A549 (cell line): ENCODE data around the gene NIPAL3. TPM values are rescaled to one million over a fixed set of nuclear protein-coding genes. Genes with fewer than 3 reads are reported as not detected.

ENCODE experiments used
- ATAC-seq, 2 experiments: fragments of 200-7000 bp in 1 of 2; fragments of >200 bp in 1 of 2; cut with Nextera tagmentation in 1 of 2; cut with Tn5 transposase in 1 of 2; 3 replicates each; pipeline versions ENCODE4 v1.8.0 to v1.9.1; 2018 to 2020; ENCODE audit warnings: mild to moderate bottlenecking in 1 of 2, moderate library complexity in 1 of 2
- CTCF ChIA-PET: fragments of 300-600 bp; sonication (Branson Sonifier 250); formaldehyde crosslinking; extraction: SDS; loops from one replicate; lab custom pipeline; 2021; ENCODE audit warnings: antibody characterized with exemption, inconsistent platforms; lab: Yijun Ruan, JAX
- POLR2A ChIA-PET: fragments of 350-600 bp; formaldehyde crosslinking; extraction: SDS; loops from one replicate; lab custom pipeline; 2021; ENCODE audit warnings: antibody characterized with exemption, inconsistent platforms; lab: Yijun Ruan, JAX
- DNase-seq, 2 experiments: peaks; one replicate each; pipeline versions ENCODE4 v3.0.0 to v3.0.0-alpha.2; 2011 to 2016; ENCODE audit warnings: low read depth in 1 of 2, low spot score in 1 of 2
- FAIRE-seq: peaks from 2 replicates; lab custom pipeline; 2011; peaks lifted over from hg19 to GRCh38; lab: Jason Lieb, UNC
- H3K27ac ChIP-seq, 2 experiments: fragments of >200 bp; sonication (Bioruptor Twin); formaldehyde crosslinking; 3 replicates each; pipeline ENCODE4 v1.5.1; 2016 to 2017
- H3K4me1 ChIP-seq: fragments of >200 bp; sonication (Bioruptor Twin); formaldehyde crosslinking; 3 replicates; pipeline ENCODE4 v1.6.1; 2016
- H3K4me2 ChIP-seq: fragments of >200 bp; sonication (Bioruptor Twin); formaldehyde crosslinking; 3 replicates; pipeline ENCODE4 v1.6.1; 2016
- H3K4me3 ChIP-seq: fragments of >200 bp; sonication (Bioruptor Twin); formaldehyde crosslinking; 3 replicates; pipeline ENCODE4 v1.5.1; 2016
- H3K9me3 ChIP-seq: fragments of >200 bp; sonication (Bioruptor Twin); formaldehyde crosslinking; 3 replicates; pipeline ENCODE4 v1.6.1; 2016
- E2F6 ChIP-seq: IDR thresholded peaks from 2 replicates; pipeline ENCODE4 v1.6.1; 2012; ENCODE audit warnings: low read depth, borderline replicate concordance
- ELK1 ChIP-seq: fragments of 150-350 bp; IDR thresholded peaks from 2 replicates; pipeline ENCODE4 v1.6.1; 2014; ENCODE audit warnings: low read depth, mild to moderate bottlenecking, low read length
- ESRRA ChIP-seq: fragments of 150-350 bp; IDR thresholded peaks from 2 replicates; pipeline ENCODE4 v1.6.1; 2014; ENCODE audit warnings: mild to moderate bottlenecking, low read length, borderline replicate concordance
- HES2 ChIP-seq: fragments of >200 bp; sonication (Bioruptor Twin); formaldehyde crosslinking; IDR thresholded peaks from 2 replicates; pipeline ENCODE4 v1.6.1; 2016
- HOXB13 ChIP-seq: fragments of 250-450 bp; sonication (Bioruptor Pico); IDR thresholded peaks from 2 replicates; pipeline ENCODE4 v1.5.0; 2020; ENCODE audit warnings: low read depth, mild to moderate bottlenecking, moderate library complexity
- KDM5A ChIP-seq: fragments of 200-600 bp; sonication (generic); IDR thresholded peaks from 2 replicates; pipeline ENCODE4 v1.6.1; 2016; ENCODE audit warnings: antibody characterized with exemption, mild to moderate bottlenecking
- MYC ChIP-seq: IDR thresholded peaks from 2 replicates; pipeline ENCODE4 v1.6.1; 2012; ENCODE audit warnings: mild to moderate bottlenecking, inconsistent platforms, low read length, improper control_type of control experiment, borderline replicate concordance
- RAD21 ChIP-seq, 2 experiments: fragments of >200 bp in 1 of 2; sonication (Bioruptor Twin) in 1 of 2; formaldehyde crosslinking in 1 of 2; IDR thresholded peaks in 1 of 2; conservative IDR thresholded peaks in 1 of 2; 2 replicates in 1 of 2; 3 replicates in 1 of 2; pipeline ENCODE4 v1.6.1; 2012 to 2018; ENCODE audit warnings: inconsistent platforms in 1 of 2
- RFX5 ChIP-seq: fragments of 450-650 bp; IDR thresholded peaks from 2 replicates; pipeline ENCODE4 v1.7.1; 2014; ENCODE audit warnings: antibody characterized with exemption, mild to moderate bottlenecking, moderate library complexity
- SMC3 ChIP-seq: fragments of >200 bp; sonication (Bioruptor Twin); formaldehyde crosslinking; IDR thresholded peaks from 3 replicates; pipeline ENCODE4 v1.6.1; 2018; ENCODE audit warnings: inconsistent platforms
- TP53 ChIP-seq: fragments of 250-450 bp; sonication (Bioruptor Pico); IDR thresholded peaks from 2 replicates; pipeline ENCODE4 v1.5.0; 2021; ENCODE audit warnings: mild to moderate bottlenecking, moderate library complexity
- WGBS: methylation state at CpG from one replicate; pipeline ENCODE4 v1.1.6; 2017; ENCODE audit errors: missing lambda C conversion rate; 5-methylcytosine and 5-hydroxymethylcytosine counted together
- polyA plus RNA-seq, 4 experiments: library from polyadenylated mRNA; depleted of rRNA in 3 of 4; stranded (reverse); fragments of >200 nt; fragmentation: RNase III in 1 of 4; extraction: RNeasy Plus Mini Kit Qiagen cat#74134 plus additional on column Dnase treatment in 1 of 4; gene quantifications; 2 replicates in 3 of 4; 3 replicates in 1 of 4; pipeline ENCODE4 v1.2.3, GENCODE V29; 2011 to 2017
- TF ChIP-seq, protein P1 (sequence below): IDR thresholded peaks from 2 replicates; pipeline ENCODE4 v1.6.1; 2012
- TF ChIP-seq, protein P2 (sequence below): IDR thresholded peaks from 2 replicates; pipeline ENCODE4 v1.6.1; 2012
- TF ChIP-seq, protein P3 (sequence below): fragments of >200 bp; sonication (Bioruptor Twin); formaldehyde crosslinking; IDR thresholded peaks from 3 replicates; pipeline ENCODE4 v1.6.1; 2016
- TF ChIP-seq, protein P4 (sequence below): fragments of >200 bp; sonication (Bioruptor Twin); formaldehyde crosslinking; IDR thresholded peaks from 3 replicates; pipeline ENCODE4 v1.5.1; 2016

Gene NIPAL3
- polyA plus RNA-seq, 2 of the 4 experiments (the other 2 are of a cell fraction) = 5.1 to 10.4 TPM

DNA sequence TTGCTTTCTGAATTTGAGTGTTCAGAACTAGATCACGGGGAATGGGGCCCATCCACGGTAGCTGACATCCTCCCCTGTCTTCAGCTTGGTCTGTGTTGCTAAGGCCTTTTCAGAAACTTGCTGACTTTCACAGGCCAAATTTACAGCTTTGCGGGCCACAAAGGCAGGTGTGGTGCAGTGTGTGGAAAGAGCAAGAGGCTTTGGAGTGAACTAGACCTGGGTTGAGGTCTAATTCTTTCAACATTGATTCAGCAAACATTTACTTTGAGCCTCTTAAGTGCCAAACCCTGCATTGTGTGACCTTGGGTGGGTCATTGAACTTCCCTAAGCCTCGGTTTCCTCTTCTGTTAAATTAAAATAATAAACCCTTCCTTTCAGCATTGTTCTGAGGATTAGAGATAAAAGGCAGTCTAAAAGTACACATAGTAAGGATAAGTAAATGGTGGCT is 26.3 kb upstream of the NIPAL3 start:
- CTCF ChIA-PET = interaction anchor here (0.9 to 23.6 kb wide), 2 partner anchors 17 to 194 kb away, joined by 4 to 748 read pairs; no protein-coding TSS in a partner anchor
- Histone ChIP-seq H3K27ac (peak overlapping the region; percentile 56 to 65; a peak in 5 of 6 replicates), H3K4me2 (no peak overlapping the region), H3K9me3 (no peaks in the 10 kb centered on the region), H3K4me3 (no peak overlapping the region), H3K4me1 (peaks cover 50% of the 10 kb centered on the region)
- WGBS = 65% methylated on average over 4 of the region's 4 CpGs
- ATAC-seq (no peak), DNase-seq (no peak), FAIRE-seq (no peak)
- TF ChIP-seq E2F6 = no peak
- no peak for TF ChIP-seq KDM5A
- POLR2A ChIA-PET = no interaction called here

GRCh38 chr1:24390924-24391782 is 24.4 kb upstream of the NIPAL3 start:
- TF ChIP-seq RAD21 (conservative IDR thresholded peaks at IDR 0.05 in 1 of 2, IDR thresholded peaks at IDR 0.05 in 1 of 2) (peak; percentile 96 to 97), ELK1 (no peak), E2F6 (no peak), HES2 (no peak), SMC3 (peak; percentile 96), ESRRA (no peak), HOXB13 (no peak), RFX5 (no peak), MYC (no peak), TP53 (CRISPR knock-in tag) (no peak)
- TF ChIP-seq, protein P1, sequence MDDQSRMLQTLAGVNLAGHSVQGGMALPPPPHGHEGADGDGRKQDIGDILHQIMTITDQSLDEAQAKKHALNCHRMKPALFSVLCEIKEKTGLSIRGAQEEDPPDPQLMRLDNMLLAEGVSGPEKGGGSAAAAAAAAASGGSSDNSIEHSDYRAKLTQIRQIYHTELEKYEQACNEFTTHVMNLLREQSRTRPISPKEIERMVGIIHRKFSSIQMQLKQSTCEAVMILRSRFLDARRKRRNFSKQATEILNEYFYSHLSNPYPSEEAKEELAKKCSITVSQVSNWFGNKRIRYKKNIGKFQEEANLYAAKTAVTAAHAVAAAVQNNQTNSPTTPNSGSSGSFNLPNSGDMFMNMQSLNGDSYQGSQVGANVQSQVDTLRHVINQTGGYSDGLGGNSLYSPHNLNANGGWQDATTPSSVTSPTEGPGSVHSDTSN = no peak
- TF ChIP-seq, protein P2, sequence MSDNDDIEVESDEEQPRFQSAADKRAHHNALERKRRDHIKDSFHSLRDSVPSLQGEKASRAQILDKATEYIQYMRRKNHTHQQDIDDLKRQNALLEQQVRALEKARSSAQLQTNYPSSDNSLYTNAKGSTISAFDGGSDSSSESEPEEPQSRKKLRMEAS = peak; percentile 42
- TF ChIP-seq, protein P3, sequence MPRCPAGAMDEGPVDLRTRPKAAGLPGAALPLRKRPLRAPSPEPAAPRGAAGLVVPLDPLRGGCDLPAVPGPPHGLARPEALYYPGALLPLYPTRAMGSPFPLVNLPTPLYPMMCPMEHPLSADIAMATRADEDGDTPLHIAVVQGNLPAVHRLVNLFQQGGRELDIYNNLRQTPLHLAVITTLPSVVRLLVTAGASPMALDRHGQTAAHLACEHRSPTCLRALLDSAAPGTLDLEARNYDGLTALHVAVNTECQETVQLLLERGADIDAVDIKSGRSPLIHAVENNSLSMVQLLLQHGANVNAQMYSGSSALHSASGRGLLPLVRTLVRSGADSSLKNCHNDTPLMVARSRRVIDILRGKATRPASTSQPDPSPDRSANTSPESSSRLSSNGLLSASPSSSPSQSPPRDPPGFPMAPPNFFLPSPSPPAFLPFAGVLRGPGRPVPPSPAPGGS = no peak
- TF ChIP-seq, protein P4, sequence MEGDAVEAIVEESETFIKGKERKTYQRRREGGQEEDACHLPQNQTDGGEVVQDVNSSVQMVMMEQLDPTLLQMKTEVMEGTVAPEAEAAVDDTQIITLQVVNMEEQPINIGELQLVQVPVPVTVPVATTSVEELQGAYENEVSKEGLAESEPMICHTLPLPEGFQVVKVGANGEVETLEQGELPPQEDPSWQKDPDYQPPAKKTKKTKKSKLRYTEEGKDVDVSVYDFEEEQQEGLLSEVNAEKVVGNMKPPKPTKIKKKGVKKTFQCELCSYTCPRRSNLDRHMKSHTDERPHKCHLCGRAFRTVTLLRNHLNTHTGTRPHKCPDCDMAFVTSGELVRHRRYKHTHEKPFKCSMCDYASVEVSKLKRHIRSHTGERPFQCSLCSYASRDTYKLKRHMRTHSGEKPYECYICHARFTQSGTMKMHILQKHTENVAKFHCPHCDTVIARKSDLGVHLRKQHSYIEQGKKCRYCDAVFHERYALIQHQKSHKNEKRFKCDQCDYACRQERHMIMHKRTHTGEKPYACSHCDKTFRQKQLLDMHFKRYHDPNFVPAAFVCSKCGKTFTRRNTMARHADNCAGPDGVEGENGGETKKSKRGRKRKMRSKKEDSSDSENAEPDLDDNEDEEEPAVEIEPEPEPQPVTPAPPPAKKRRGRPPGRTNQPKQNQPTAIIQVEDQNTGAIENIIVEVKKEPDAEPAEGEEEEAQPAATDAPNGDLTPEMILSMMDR = peak; percentile 83
- FAIRE-seq (no peak), ATAC-seq (peak; percentile 89 to 90; a peak in 5 of 6 replicates), DNase-seq (peak; percentile 44 to 84)
- no peaks in the 10 kb centered on the region for H3K9me3 ChIP-seq
- H3K4me2 ChIP-seq = peak overlapping the region; percentile 46
- H3K4me3 ChIP-seq = no peak overlapping the region
- CTCF ChIA-PET = interaction anchor here (0.6 to 23.6 kb wide), 83 partner anchors 9 to 623 kb away, joined by 3 to 748 read pairs (median 5); partner anchors contain the start of genes GRHL3, IFNLR1, NIPAL3 and RCAN3
- H3K27ac ChIP-seq = peak overlapping the region; percentile 65 to 81
- POLR2A ChIA-PET = interaction anchor here (1.3 to 2.1 kb wide), 4 partner anchors 96 to 241 kb away, joined by 3 to 10 read pairs (median 7); no protein-coding TSS in a partner anchor
- peaks cover 56% of the 10 kb centered on the region for H3K4me1 ChIP-seq
- WGBS = 4% methylated on average over 12 of the region's 12 CpGs
